Neutrophil (primary cell): ENCODE results near the gene AGT.

Source experiments
- H3K27ac ChIP-seq: fragments of 200-600 bp; sonication (generic); 2 replicates; pipeline ENCODE4 v1.5.1; 2016; ENCODE audit warnings: mild to moderate bottlenecking, moderate library complexity
- H3K27me3 ChIP-seq: fragments of 200-600 bp; sonication (generic); 2 replicates; pipeline ENCODE4 v1.6.0; 2016; ENCODE audit warnings: mild to moderate bottlenecking
- H3K36me3 ChIP-seq: fragments of 200-600 bp; sonication (generic); 2 replicates; pipeline ENCODE4 v1.5.1; 2017
- H3K4me1 ChIP-seq, 2 experiments: fragments of 200-600 bp in 1 of 2; sonication (generic) in 1 of 2; 1 replicate in 1 of 2; 2 replicates in 1 of 2; pipeline versions ENCODE4 v1.5.1 to v1.6.1; 2013 to 2016; ENCODE audit warnings: low read depth in 1 of 2, low read length in 1 of 2, mild to moderate bottlenecking in 1 of 2, moderate library complexity in 1 of 2; ENCODE audit not compliant: control insufficient read depth in 1 of 2, insufficient read depth in 1 of 2
- H3K4me3 ChIP-seq, 2 experiments: fragments of 200-600 bp in 1 of 2; sonication (generic) in 1 of 2; 1 replicate in 1 of 2; 2 replicates in 1 of 2; pipeline ENCODE4 v1.5.1; 2013 to 2016; ENCODE audit warnings: low read depth in 1 of 2, low read length in 1 of 2, mild to moderate bottlenecking in 1 of 2, moderate library complexity in 1 of 2
- H3K9me3 ChIP-seq: fragments of 200-600 bp; sonication (generic); 2 replicates; pipeline ENCODE4 v1.5.1; 2016
- TF ChIP-seq, protein P1 (sequence below): fragments of 200-600 bp; sonication (generic); IDR thresholded peaks from 2 replicates; pipeline ENCODE4 v1.5.1; 2016; ENCODE audit warnings: antibody characterized with exemption

The AGT gene

DNA sequence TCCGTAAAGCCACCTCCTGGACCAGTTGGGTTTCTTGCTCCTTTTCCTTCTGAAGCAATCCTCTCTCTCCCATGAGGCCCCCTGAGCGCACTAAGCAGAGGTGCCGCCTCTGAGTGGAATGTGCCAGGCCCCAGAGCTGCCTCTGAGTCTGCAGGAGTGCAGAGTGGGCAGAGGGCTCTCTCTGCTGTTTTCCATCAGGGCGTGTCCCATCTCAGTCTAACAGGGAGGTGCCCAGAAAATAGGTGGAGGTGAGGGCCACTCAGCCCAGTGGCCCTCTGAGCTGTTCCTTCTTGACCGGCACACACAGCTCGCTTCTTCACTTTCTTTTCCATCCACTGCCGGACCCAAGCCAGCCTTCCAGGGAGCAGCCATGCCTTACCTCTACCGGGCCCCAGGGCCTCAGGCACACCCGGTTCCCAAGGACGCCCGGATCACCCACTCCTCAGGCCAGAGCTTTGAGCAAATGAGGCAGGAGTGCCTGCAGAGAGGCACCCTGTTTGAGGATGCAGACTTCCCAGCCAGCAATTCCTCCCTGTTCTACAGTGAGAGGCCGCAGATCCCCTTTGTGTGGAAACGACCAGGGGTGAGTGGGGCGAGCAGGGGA is 33.3 kb upstream of the AGT start, which contains the start of gene CAPN9:
TSS of gene CAPN9 (plus strand) at position 262 of the 604 bp plus-strand sequence. CDS start at position 371, 109 bp downstream.
- Histone ChIP-seq H3K4me3 (no peak within 1 kb of the TSS), H3K36me3 (no peaks in the 10 kb centered on the region), H3K9me3 (no peaks in the 10 kb centered on the region), H3K27ac (no peak within 1 kb of the TSS), H3K27me3 (no peaks in the 10 kb centered on the region), H3K4me1 (peaks cover 0 to 9% of the 10 kb centered on the region in 2 experiments)
- TF ChIP-seq, protein P1, sequence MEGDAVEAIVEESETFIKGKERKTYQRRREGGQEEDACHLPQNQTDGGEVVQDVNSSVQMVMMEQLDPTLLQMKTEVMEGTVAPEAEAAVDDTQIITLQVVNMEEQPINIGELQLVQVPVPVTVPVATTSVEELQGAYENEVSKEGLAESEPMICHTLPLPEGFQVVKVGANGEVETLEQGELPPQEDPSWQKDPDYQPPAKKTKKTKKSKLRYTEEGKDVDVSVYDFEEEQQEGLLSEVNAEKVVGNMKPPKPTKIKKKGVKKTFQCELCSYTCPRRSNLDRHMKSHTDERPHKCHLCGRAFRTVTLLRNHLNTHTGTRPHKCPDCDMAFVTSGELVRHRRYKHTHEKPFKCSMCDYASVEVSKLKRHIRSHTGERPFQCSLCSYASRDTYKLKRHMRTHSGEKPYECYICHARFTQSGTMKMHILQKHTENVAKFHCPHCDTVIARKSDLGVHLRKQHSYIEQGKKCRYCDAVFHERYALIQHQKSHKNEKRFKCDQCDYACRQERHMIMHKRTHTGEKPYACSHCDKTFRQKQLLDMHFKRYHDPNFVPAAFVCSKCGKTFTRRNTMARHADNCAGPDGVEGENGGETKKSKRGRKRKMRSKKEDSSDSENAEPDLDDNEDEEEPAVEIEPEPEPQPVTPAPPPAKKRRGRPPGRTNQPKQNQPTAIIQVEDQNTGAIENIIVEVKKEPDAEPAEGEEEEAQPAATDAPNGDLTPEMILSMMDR = no peak

DNA sequence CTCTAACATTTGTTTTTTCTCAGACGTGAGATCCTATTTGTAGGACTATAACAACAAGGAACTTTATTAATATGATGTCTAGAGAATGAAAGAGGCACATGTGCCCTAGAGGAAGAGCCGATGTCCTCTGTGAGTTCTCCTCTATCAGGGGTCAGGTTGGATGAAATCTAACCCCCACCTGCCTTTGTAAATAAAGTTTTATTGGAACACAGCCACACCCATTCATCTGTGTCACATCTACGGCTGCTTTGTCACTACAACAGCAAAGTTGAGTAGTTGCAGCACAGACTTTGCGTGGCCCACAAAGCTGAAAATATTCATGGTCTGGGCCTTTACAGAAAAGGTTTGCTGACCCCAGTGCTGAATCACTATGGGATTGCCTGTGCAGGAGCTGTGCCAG is 32.7 kb upstream of the AGT start:
- TF ChIP-seq, protein P1 = no peak

GRCh38 chr1:230745071-230745470 is 31.1 kb upstream of the AGT start:
- TF ChIP-seq, protein P1 = no peak
- no peaks in the 10 kb centered on the region for H3K9me3 ChIP-seq
- no peak overlapping the region for H3K27ac ChIP-seq
- no peaks in the 10 kb centered on the region for H3K27me3 ChIP-seq
- peaks cover 0 to 9% of the 10 kb centered on the region in 2 experiments for H3K4me1 ChIP-seq
- H3K4me3 ChIP-seq = no peak overlapping the region
- H3K36me3 ChIP-seq = no peaks in the 10 kb centered on the region

More for the DNA sequence above, 32.7 kb upstream of the AGT start:
- H3K9me3 ChIP-seq = no peaks in the 10 kb centered on the region
- H3K27ac ChIP-seq = no peak overlapping the region
- H3K36me3 ChIP-seq = no peaks in the 10 kb centered on the region
- no peaks in the 10 kb centered on the region for H3K27me3 ChIP-seq
- H3K4me1 ChIP-seq = peaks cover 0 to 9% of the 10 kb centered on the region in 2 experiments
- no peak overlapping the region for H3K4me3 ChIP-seq

GRCh38 chr1:230744382-230744781 is 30.5 kb upstream of the AGT start:
- TF ChIP-seq, protein P1 = no peak
- Histone ChIP-seq H3K9me3 (no peaks in the 10 kb centered on the region), H3K27me3 (no peaks in the 10 kb centered on the region), H3K4me3 (no peak overlapping the region), H3K36me3 (no peaks in the 10 kb centered on the region), H3K27ac (no peak overlapping the region), H3K4me1 (peaks cover 0 to 9% of the 10 kb centered on the region in 2 experiments)

DNA sequence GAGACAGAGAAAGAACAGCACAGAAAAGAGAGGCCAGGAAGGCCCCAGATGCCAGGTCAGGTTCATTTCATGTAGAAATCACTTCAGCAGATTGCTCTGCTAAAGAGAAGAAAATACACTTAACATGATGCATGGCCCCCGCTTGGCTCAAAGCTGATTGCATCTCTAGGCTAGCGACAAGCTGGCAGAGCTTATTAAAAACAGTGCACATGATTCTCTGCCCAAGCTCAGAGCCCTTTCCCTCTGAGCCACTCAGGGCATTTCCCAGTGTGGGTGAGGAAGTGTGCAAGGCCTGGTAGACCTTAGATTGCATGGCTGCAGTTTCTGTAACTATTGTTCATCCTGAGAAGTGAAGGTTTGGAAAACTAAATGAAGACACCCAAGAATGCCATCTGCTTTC is 30.0 kb upstream of the AGT start:
- H3K9me3 ChIP-seq = no peaks in the 10 kb centered on the region
- H3K27ac ChIP-seq = no peak overlapping the region
- peaks cover 0 to 9% of the 10 kb centered on the region in 2 experiments for H3K4me1 ChIP-seq
- no peaks in the 10 kb centered on the region for H3K36me3 ChIP-seq
- no peaks in the 10 kb centered on the region for H3K27me3 ChIP-seq
- TF ChIP-seq, protein P1 = no peak
- H3K4me3 ChIP-seq = no peak overlapping the region
